Fibroblast of lung (primary cell): ENCODE data around the gene WBP11.
A peak's percentile ranks its signal among the peaks of the same experiment; 100 is the strongest.

Source experiments
- EZH2 ChIP-seq: IDR thresholded peaks from 2 replicates; pipeline ENCODE4 v1.5.1; 2012; ENCODE audit warnings: low read length, control low read depth, mild to moderate bottlenecking; ENCODE audit errors: missing control alignments
- TF ChIP-seq, protein P1 (sequence below), 2 donors: IDR thresholded peaks in 1 of 2; conservative IDR thresholded peaks in 1 of 2; 1 replicate in 1 of 2; 2 replicates in 1 of 2; pipeline ENCODE4 v1.5.1; 2011 to 2012; ENCODE audit warnings: low read length in 2 of 2, control low read depth in 1 of 2, inconsistent platforms in 1 of 2, low read depth in 1 of 2, mild to moderate bottlenecking in 1 of 2

DNA sequence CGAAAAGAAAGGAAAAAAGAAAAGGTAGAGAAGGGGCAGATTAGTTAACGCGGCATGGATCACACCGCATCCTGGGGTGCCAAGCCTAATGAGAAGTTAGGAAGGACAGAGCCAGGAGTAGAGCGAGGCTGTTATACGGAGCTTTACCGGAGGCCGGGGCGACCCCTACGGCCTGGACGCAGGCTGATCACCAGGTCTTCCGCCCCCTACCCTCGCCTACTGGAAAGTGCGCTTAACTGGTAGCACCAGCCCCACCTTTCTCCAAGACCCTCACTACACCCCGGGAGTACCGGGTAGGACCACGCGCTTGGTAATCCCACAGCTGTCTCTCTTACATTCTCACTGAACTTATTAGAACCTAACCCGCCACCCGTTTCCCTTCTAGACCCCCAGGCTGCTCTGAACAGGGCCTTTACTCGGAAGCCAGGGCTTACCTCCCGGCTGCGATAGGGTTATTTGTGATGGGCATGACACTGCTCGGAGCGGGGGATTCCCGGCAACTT, 33.8 kb downstream of the WBP11 start:
- TF ChIP-seq, protein P1, sequence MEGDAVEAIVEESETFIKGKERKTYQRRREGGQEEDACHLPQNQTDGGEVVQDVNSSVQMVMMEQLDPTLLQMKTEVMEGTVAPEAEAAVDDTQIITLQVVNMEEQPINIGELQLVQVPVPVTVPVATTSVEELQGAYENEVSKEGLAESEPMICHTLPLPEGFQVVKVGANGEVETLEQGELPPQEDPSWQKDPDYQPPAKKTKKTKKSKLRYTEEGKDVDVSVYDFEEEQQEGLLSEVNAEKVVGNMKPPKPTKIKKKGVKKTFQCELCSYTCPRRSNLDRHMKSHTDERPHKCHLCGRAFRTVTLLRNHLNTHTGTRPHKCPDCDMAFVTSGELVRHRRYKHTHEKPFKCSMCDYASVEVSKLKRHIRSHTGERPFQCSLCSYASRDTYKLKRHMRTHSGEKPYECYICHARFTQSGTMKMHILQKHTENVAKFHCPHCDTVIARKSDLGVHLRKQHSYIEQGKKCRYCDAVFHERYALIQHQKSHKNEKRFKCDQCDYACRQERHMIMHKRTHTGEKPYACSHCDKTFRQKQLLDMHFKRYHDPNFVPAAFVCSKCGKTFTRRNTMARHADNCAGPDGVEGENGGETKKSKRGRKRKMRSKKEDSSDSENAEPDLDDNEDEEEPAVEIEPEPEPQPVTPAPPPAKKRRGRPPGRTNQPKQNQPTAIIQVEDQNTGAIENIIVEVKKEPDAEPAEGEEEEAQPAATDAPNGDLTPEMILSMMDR (conservative IDR thresholded peaks at IDR 0.05 in 1 of 2, IDR thresholded peaks at IDR 0.05 in 1 of 2; ENCODE audit: low read depth in 1 of 2, low read length in 2 of 2), result peak in 1 of 2 donors; percentile 55
- TF ChIP-seq EZH2, result no peak
